H9 (cell line): ENCODE data around the gene CPM. TPM values are rescaled to one million over a fixed set of nuclear protein-coding genes. Genes with fewer than 3 reads are reported as not detected.

Source experiments
- DNase-seq: peaks from one replicate; pipeline ENCODE4 v3.0.0-alpha.2; 2017
- H2AFZ ChIP-seq: one replicate; pipeline ENCODE4 v1.6.1; 2013; ENCODE audit warnings: mild to moderate bottlenecking, low read length, control low read depth, moderate library complexity
- H2AK5ac ChIP-seq: 2 replicates; pipeline ENCODE4 v1.6.1; 2013; ENCODE audit warnings: low read length, control low read depth, mixed read lengths; ENCODE audit not compliant: insufficient read length
- H2BK120ac ChIP-seq: one replicate; pipeline ENCODE4 v1.6.1; 2013; ENCODE audit warnings: low read depth, mild to moderate bottlenecking, low read length, control low read depth, inconsistent platforms; ENCODE audit not compliant: poor library complexity, severe bottlenecking
- H2BK12ac ChIP-seq: 2 replicates; pipeline ENCODE4 v1.6.1; 2013; ENCODE audit warnings: low read length, control low read depth, mixed read lengths, low read depth; ENCODE audit not compliant: insufficient read length
- H2BK15ac ChIP-seq: 2 replicates; pipeline ENCODE4 v1.6.1; 2013; ENCODE audit warnings: low read depth, low read length, control low read depth
- H2BK20ac ChIP-seq: one replicate; pipeline ENCODE4 v1.6.1; 2013; ENCODE audit warnings: low read depth, mild to moderate bottlenecking, low read length, control low read depth, inconsistent platforms; ENCODE audit not compliant: poor library complexity, severe bottlenecking
- H2BK5ac ChIP-seq: 2 replicates; pipeline ENCODE4 v1.6.1; 2013; ENCODE audit warnings: low read length, control low read depth, mixed read lengths; ENCODE audit not compliant: insufficient read length
- H3K14ac ChIP-seq: 2 replicates; pipeline ENCODE4 v1.6.1; 2013; ENCODE audit warnings: low read length, control low read depth; ENCODE audit not compliant: insufficient read depth
- H3K18ac ChIP-seq: 2 replicates; pipeline ENCODE4 v1.6.1; 2013; ENCODE audit warnings: low read depth, mild to moderate bottlenecking, mixed read lengths, low read length, control low read depth; ENCODE audit not compliant: insufficient read length
- H3K23ac ChIP-seq: 2 replicates; pipeline ENCODE4 v1.6.1; 2013; ENCODE audit warnings: low read length, control low read depth, mixed read lengths, low read depth; ENCODE audit not compliant: insufficient read length
- H3K23me2 ChIP-seq: 2 replicates; pipeline ENCODE4 v1.6.1; 2013; ENCODE audit warnings: low read depth, mild to moderate bottlenecking, mixed read lengths, low read length, control low read depth; ENCODE audit not compliant: insufficient read length, poor library complexity, severe bottlenecking
- H3K27ac ChIP-seq: 2 replicates; pipeline ENCODE4 v1.5.1; 2013; ENCODE audit warnings: low read length, control low read depth, mixed read lengths, low read depth; ENCODE audit not compliant: insufficient read length
- H3K27me3 ChIP-seq: 2 replicates; pipeline ENCODE4 v1.6.1; 2013; ENCODE audit warnings: low read length, control low read depth, inconsistent platforms; ENCODE audit not compliant: insufficient read depth
- H3K4ac ChIP-seq: 2 replicates; pipeline ENCODE4 v1.6.1; 2013; ENCODE audit warnings: low read depth, mild to moderate bottlenecking, control low read depth, inconsistent platforms, low read length, moderate library complexity
- H3K4me1 ChIP-seq: 2 replicates; pipeline ENCODE4 v1.6.1; 2013; ENCODE audit warnings: low read length, control low read depth, inconsistent platforms; ENCODE audit not compliant: insufficient read depth
- H3K4me2 ChIP-seq: 2 replicates; pipeline ENCODE4 v1.6.1; 2013; ENCODE audit warnings: low read length, control low read depth, mixed read lengths; ENCODE audit not compliant: insufficient read length, insufficient read depth
- H3K56ac ChIP-seq: 2 replicates; pipeline ENCODE4 v1.6.1; 2013; ENCODE audit warnings: low read depth, mild to moderate bottlenecking, mixed read lengths, low read length, control low read depth; ENCODE audit not compliant: insufficient read length
- H3K79me1 ChIP-seq: 2 replicates; pipeline ENCODE4 v1.6.1; 2013; ENCODE audit warnings: low read depth, mild to moderate bottlenecking, moderate library complexity, low read length, control low read depth, inconsistent platforms; ENCODE audit not compliant: insufficient read depth, poor library complexity, severe bottlenecking
- H3K79me2 ChIP-seq: 2 replicates; pipeline ENCODE4 v1.6.1; 2013; ENCODE audit warnings: low read length, control low read depth, inconsistent platforms; ENCODE audit not compliant: insufficient read depth
- H3K9ac ChIP-seq: 2 replicates; pipeline ENCODE4 v1.6.1; 2013; ENCODE audit warnings: low read length, control low read depth, mixed read lengths; ENCODE audit not compliant: insufficient read length; ENCODE audit errors: extremely low read depth
- H3K9me3 ChIP-seq: one replicate; pipeline ENCODE4 v1.6.1; 2013; ENCODE audit warnings: low read depth, low read length, inconsistent platforms; ENCODE audit not compliant: control insufficient read depth
- H3T11ph ChIP-seq: one replicate; pipeline ENCODE4 v1.6.1; 2013; ENCODE audit warnings: mild to moderate bottlenecking, low read length, control low read depth, inconsistent platforms
- H4K20me1 ChIP-seq: one replicate; pipeline ENCODE4 v1.6.1; 2013; ENCODE audit not compliant: control insufficient read depth, insufficient read length, insufficient read depth
- H4K5ac ChIP-seq: 2 replicates; pipeline ENCODE4 v1.6.1; 2013; ENCODE audit warnings: low read depth, mild to moderate bottlenecking, mixed read lengths, low read length, control low read depth; ENCODE audit not compliant: insufficient read length
- H4K8ac ChIP-seq: replicated peaks from 2 replicates; pipeline ENCODE4 v1.6.1; 2013; ENCODE audit warnings: low read length, control low read depth, mixed read lengths, low read depth; ENCODE audit not compliant: insufficient read length
- H4K91ac ChIP-seq: 2 replicates; pipeline ENCODE4 v1.6.1; 2013; ENCODE audit warnings: low read depth, mild to moderate bottlenecking, moderate library complexity, mixed read lengths, low read length, control low read depth; ENCODE audit not compliant: insufficient read length
- H3K27ac Mint-ChIP-seq, 3 experiments: 2 replicates in 2 of 3; 3 replicates in 1 of 3; pipeline ENCODE4 v1.8.0; 2020 to 2021; ENCODE audit warnings: mixed read lengths in 3 of 3, mild to moderate bottlenecking in 1 of 3, moderate library complexity in 1 of 3
- H3K27me3 Mint-ChIP-seq: 2 replicates; pipeline ENCODE4 v1.8.0; 2021; ENCODE audit warnings: low read depth, mild to moderate bottlenecking, moderate library complexity, mixed read lengths
- H3K36me3 Mint-ChIP-seq, 3 experiments: 2 replicates in 2 of 3; 3 replicates in 1 of 3; pipeline ENCODE4 v1.8.0; 2020 to 2021; ENCODE audit warnings: low read depth in 3 of 3, mixed read lengths in 3 of 3; ENCODE audit not compliant: insufficient read depth in 1 of 3
- H3K4me1 Mint-ChIP-seq, 2 experiments: 2 replicates each; pipeline ENCODE4 v1.8.0; 2020; ENCODE audit warnings: mixed read lengths in 2 of 2
- H3K4me3 Mint-ChIP-seq, 2 experiments: 2 replicates in 1 of 2; 3 replicates in 1 of 2; pipeline ENCODE4 v1.8.0; 2020 to 2021; ENCODE audit warnings: mild to moderate bottlenecking in 2 of 2, mixed read lengths in 2 of 2, moderate library complexity in 1 of 2
- H3K9me3 Mint-ChIP-seq, 2 experiments: 2 replicates in 1 of 2; 3 replicates in 1 of 2; pipeline ENCODE4 v1.8.0; 2020; ENCODE audit warnings: mild to moderate bottlenecking in 2 of 2, mixed read lengths in 2 of 2, moderate library complexity in 1 of 2
- CTCF ChIP-seq: fragments of 200-600 bp; sonication (generic); conservative IDR thresholded peaks from 3 replicates; pipeline ENCODE4 v1.8.0; 2021; ENCODE audit warnings: antibody characterized with exemption, mild to moderate bottlenecking
- total RNA-seq: library from RNA; stranded (reverse); gene quantifications from 2 replicates; pipeline ENCODE4 v1.2.1, GENCODE V29; 2021

Gene CPM
- total RNA-seq, 1 experiment from 2014 or later = 1.2 TPM

GRCh38 chr12:68957273-68957672, 24.3 kb upstream of the CPM start:
- no peaks in the 10 kb centered on the region for H3K9me3 ChIP-seq
- H3K27me3 ChIP-seq = no peaks in the 10 kb centered on the region
- Mint-ChIP-seq H3K27me3 (no peaks in the 10 kb centered on the region; the same call in 1 of the 2 replicates), H3K9me3 (peaks cover 16 to 17% of the 10 kb centered on the region in 2 experiments), H3K4me3 (no peak overlapping the region), H3K27ac (no peak overlapping the region), H3K36me3 (peaks cover 0 to 14% (median 7%) of the 10 kb centered on the region in 3 experiments; a peak in 6 of 7 replicates), H3K4me1 (peaks cover 0 to 1% of the 10 kb centered on the region in 2 experiments; a peak in 2 of 4 replicates)
- no peak overlapping the region for H3K56ac ChIP-seq
- H2AFZ ChIP-seq = no peak overlapping the region
- no peaks in the 10 kb centered on the region for H3K79me2 ChIP-seq
- no peaks in the 10 kb centered on the region for H3K23me2 ChIP-seq
- no peak overlapping the region for H3K9ac ChIP-seq
- H3K4me2 ChIP-seq = no peak overlapping the region
- no peak for TF ChIP-seq CTCF
- no peak overlapping the region for H3K27ac ChIP-seq
- no peak overlapping the region for H3K18ac ChIP-seq
- no peak overlapping the region for H2BK20ac ChIP-seq
- no peak overlapping the region for H3T11ph ChIP-seq
- H3K14ac ChIP-seq = no peak overlapping the region
- H2BK15ac ChIP-seq = no peak overlapping the region
- no peak overlapping the region for H3K23ac ChIP-seq
- no peak overlapping the region for H2AK5ac ChIP-seq
- no peaks in the 10 kb centered on the region for H4K20me1 ChIP-seq
- H3K79me1 ChIP-seq = no peaks in the 10 kb centered on the region
- DNase-seq = no peak
- no peaks in the 10 kb centered on the region for H3K4me1 ChIP-seq
- H4K5ac ChIP-seq = no peak overlapping the region
- no peak overlapping the region for H4K91ac ChIP-seq
- no peak overlapping the region for H2BK120ac ChIP-seq
- no peak overlapping the region for H4K8ac ChIP-seq
- H3K4ac ChIP-seq = no peak overlapping the region
- no peak overlapping the region for H2BK5ac ChIP-seq
- no peak overlapping the region for H2BK12ac ChIP-seq
